ENCODE data around the gene ERFL. TPM values are rescaled to one million over a fixed set of nuclear protein-coding genes. Genes with fewer than 3 reads are reported as not detected.

Gene ERFL
- total and polyA plus RNA-seq, 2 experiments from 2014 or later, result 0.69 TPM; not detected in 1

- Histone ChIP-seq H2AFZ (no peak overlapping the region), H3K9me2 (ENCODE audit: insufficient read depth) (no peaks in the 10 kb centered on the region), H3K4me2 (no peak overlapping the region), H3K36me3 (ENCODE audit: insufficient read depth) (no peaks in the 10 kb centered on the region), H3K4me1 (ENCODE audit: insufficient read depth) (peaks cover 18% of the 10 kb centered on the region; the same call in 1 of the 2 replicates), H3K27me3 (ENCODE audit: insufficient read depth) (peaks cover 98% of the 10 kb centered on the region), H3K4me3 (no peak overlapping the region), H3F3A (replicated peaks; ENCODE audit: low read depth) (peaks cover 20% of the 10 kb centered on the region), H3K27ac (ENCODE audit: low read depth) (no peak overlapping the region), H4K20me1 (replicated peaks; ENCODE audit: insufficient read depth) (peaks cover 19% of the 10 kb centered on the region; the same call in 1 of the 2 replicates), H3K79me2 (replicated peaks; ENCODE audit: insufficient read depth) (no peaks in the 10 kb centered on the region)
- no peaks in the 10 kb centered on the region; the same call in 2 of the 3 replicates for H3K36me3 Mint-ChIP-seq (ENCODE audit: low read depth)
- H3K4me1 Mint-ChIP-seq, result peaks cover 30% of the 10 kb centered on the region
- TF ChIP-seq EZH2phosphoT487 (IDR thresholded peaks at IDR 0.05; ENCODE audit: unreplicated experiment) (no peak), EZH2 (IDR thresholded peaks at IDR 0.05; ENCODE audit: low read depth, unreplicated experiment) (peak; percentile 26)
- peaks cover 3% of the 10 kb centered on the region; the same call in 1 of the 3 replicates for H3K9me3 Mint-ChIP-seq
- DNase-seq (ENCODE audit: low spot score), result no peak
- H3K27me3 Mint-ChIP-seq (ENCODE audit: insufficient read depth, low read depth, poor library complexity), result peaks cover 39% of the 10 kb centered on the region
- H3K4me3 Mint-ChIP-seq, result no peak overlapping the region
- no peak overlapping the region for H3K27ac Mint-ChIP-seq
- no peak for ATAC-seq
These were observed 2.1 kb downstream of the ERFL start for GRCh38 chr19:41926028-41926762.

GRCh38 chr19:41925208-41926003 is 2.8 kb downstream of the ERFL start:
- Histone ChIP-seq H3K27me3 (ENCODE audit: insufficient read depth) (peaks cover 98% of the 10 kb centered on the region), H3K9me2 (ENCODE audit: insufficient read depth) (no peaks in the 10 kb centered on the region), H3K4me2 (no peak overlapping the region), H3K4me1 (ENCODE audit: insufficient read depth) (peaks cover 14% of the 10 kb centered on the region; the same call in 1 of the 2 replicates), H3K79me2 (replicated peaks; ENCODE audit: insufficient read depth) (no peaks in the 10 kb centered on the region), H3K4me3 (no peak overlapping the region), H4K20me1 (replicated peaks; ENCODE audit: insufficient read depth) (peaks cover 16% of the 10 kb centered on the region; the same call in 1 of the 2 replicates), H3K36me3 (ENCODE audit: insufficient read depth) (no peaks in the 10 kb centered on the region), H2AFZ (no peak overlapping the region), H3F3A (replicated peaks; ENCODE audit: low read depth) (peaks cover 15% of the 10 kb centered on the region), H3K27ac (ENCODE audit: low read depth) (no peak overlapping the region)
- Mint-ChIP-seq H3K27ac (no peak overlapping the region), H3K36me3 (ENCODE audit: low read depth) (no peaks in the 10 kb centered on the region; the same call in 2 of the 3 replicates), H3K4me3 (no peak overlapping the region), H3K9me3 (peaks cover 3% of the 10 kb centered on the region; the same call in 1 of the 3 replicates), H3K4me1 (peaks cover 25% of the 10 kb centered on the region), H3K27me3 (ENCODE audit: insufficient read depth, low read depth, poor library complexity) (peaks cover 31% of the 10 kb centered on the region)
- no peak for ATAC-seq
- TF ChIP-seq ETS1 (IDR thresholded peaks at IDR 0.05) (no peak), NANOG (IDR thresholded peaks at IDR 0.05; ENCODE audit: borderline replicate concordance) (no peak), ZNF114 (CRISPR knock-in tag; IDR thresholded peaks at IDR 0.05) (no peak), EZH2 (IDR thresholded peaks at IDR 0.05; ENCODE audit: low read depth, unreplicated experiment) (peak; percentile 38)
- no peak for DNase-seq (ENCODE audit: low spot score)

Measured in GM23338 (cell line).